NOMO-1 (cell line): ENCODE results near the gene ZNF687.

Source experiments
- DNase-seq, 2 experiments: peaks; one replicate each; lab custom pipeline; 2025; ENCODE audit not compliant: unreplicated experiment in 2 of 2; lab: John Stamatoyannopoulos, UW

The ZNF687 gene

GRCh38 chr1:151312411-151312810 is 30.3 kb downstream of the ZNF687 start:
- DNase-seq = no peak

GRCh38 chr1:151312826-151313225 is 30.7 kb downstream of the ZNF687 start:
- no peak for DNase-seq

GRCh38 chr1:151313501-151313900 is 31.4 kb downstream of the ZNF687 start:
- no peak for DNase-seq

- DNase-seq = no peak
These were observed 32.2 kb downstream of the ZNF687 start for GRCh38 chr1:151314137-151314875.

- DNase-seq = no peak
These were observed 33.6 kb downstream of the ZNF687 start for GRCh38 chr1:151315565-151316235.

- DNase-seq = no peak
These were observed 36.9 kb downstream of the ZNF687 start for GRCh38 chr1:151318975-151319374.

GRCh38 chr1:151324390-151324930 is 42.4 kb downstream of the ZNF687 start:
- no peak for DNase-seq

- no peak for DNase-seq
These were observed 43.1 kb downstream of the ZNF687 start for GRCh38 chr1:151325231-151325630.

- DNase-seq = no peak
These were observed 43.7 kb downstream of the ZNF687 start for GRCh38 chr1:151325646-151326429.

- DNase-seq = peak; percentile 59 to 65
These were observed 44.6 kb downstream of the ZNF687 start for GRCh38 chr1:151326619-151327222.

- peak; percentile 90 to 94 for DNase-seq
These were observed 45.3 kb downstream of the ZNF687 start, which contains the start of gene PI4KB for GRCh38 chr1:151327223-151327902. Gene PI4KB (minus strand): TSS chr1:151327416. CDS start chr1:151316481, 10,935 bp downstream.

- no peak for DNase-seq
These were observed 46.0 kb downstream of the ZNF687 start for GRCh38 chr1:151327903-151328674.

- DNase-seq = no peak
These were observed 52.7 kb downstream of the ZNF687 start for GRCh38 chr1:151334822-151335221.

- no peak for DNase-seq
These were observed 54.5 kb downstream of the ZNF687 start for GRCh38 chr1:151336556-151336955.

GRCh38 chr1:151340870-151341754 is 59.0 kb downstream of the ZNF687 start:
- peak; percentile 44 to 86 for DNase-seq
